GM19467 (cell line): Measurements from ENCODE around the gene ZCCHC2.

Experiments used
- ATAC-seq: cut with Tn5 transposase; IDR thresholded peaks from one replicate; pipeline ENCODE4 v1.9.1; 2021; ENCODE audit warnings: mild to moderate bottlenecking, moderate library complexity; ENCODE audit not compliant: unreplicated experiment

Gene ZCCHC2

GRCh38 chr18:62522504-62523254 is at the start of gene ZCCHC2:
TSS of gene ZCCHC2 (plus strand) at chr18:62523025. CDS start at chr18:62523425, 400 bp downstream.
- peak; percentile 60 for ATAC-seq

- ATAC-seq = no peak
Measured at GRCh38 chr18:62479574-62479973, 43.3 kb upstream of the ZCCHC2 start.

GRCh38 chr18:62480927-62481326 is 41.9 kb upstream of the ZCCHC2 start:
- ATAC-seq = no peak

- ATAC-seq = no peak
Measured at GRCh38 chr18:62484941-62485340, 37.9 kb upstream of the ZCCHC2 start.

GRCh38 chr18:62485684-62486083 is 37.1 kb upstream of the ZCCHC2 start:
- ATAC-seq = no peak

- ATAC-seq = no peak
Measured at GRCh38 chr18:62486290-62486964, 36.4 kb upstream of the ZCCHC2 start.

- ATAC-seq = no peak
Measured at GRCh38 chr18:62487161-62487560, 35.7 kb upstream of the ZCCHC2 start.

GRCh38 chr18:62490967-62491695 is 31.7 kb upstream of the ZCCHC2 start:
- no peak for ATAC-seq

GRCh38 chr18:62493033-62493862 is 29.6 kb upstream of the ZCCHC2 start:
- no peak for ATAC-seq

- ATAC-seq = no peak
Measured at GRCh38 chr18:62494764-62495163, 28.1 kb upstream of the ZCCHC2 start.

GRCh38 chr18:62496262-62496661 is 26.6 kb upstream of the ZCCHC2 start:
- ATAC-seq = no peak

GRCh38 chr18:62497190-62497772 is 25.5 kb upstream of the ZCCHC2 start:
- ATAC-seq = no peak

GRCh38 chr18:62498616-62499262 is 24.1 kb upstream of the ZCCHC2 start:
- no peak for ATAC-seq

- ATAC-seq = no peak
Measured at GRCh38 chr18:62499263-62499650, 23.6 kb upstream of the ZCCHC2 start.

- ATAC-seq = no peak
Measured at GRCh38 chr18:62500174-62500573, 22.7 kb upstream of the ZCCHC2 start.

GRCh38 chr18:62500966-62501591 is 21.7 kb upstream of the ZCCHC2 start:
- ATAC-seq = no peak

- ATAC-seq = peak; percentile 84
Measured at GRCh38 chr18:62505669-62506494, 16.9 kb upstream of the ZCCHC2 start.

- ATAC-seq = peak; percentile 19
Measured at GRCh38 chr18:62506495-62507143, 16.2 kb upstream of the ZCCHC2 start.
